GM18502 (cell line): Measurements from ENCODE around the gene OSGEPL1.
"Not testable (repeated sequence)": the region's sequence is repeated elsewhere in the genome, so short reads cannot be mapped to it uniquely, and the experiment has no call there.

Experiments used
- ATAC-seq: cut with Tn5 transposase; IDR thresholded peaks from one replicate; pipeline ENCODE4 v1.9.1; 2021; ENCODE audit warnings: mild to moderate bottlenecking; ENCODE audit not compliant: unreplicated experiment, poor library complexity

The OSGEPL1 gene

DNA sequence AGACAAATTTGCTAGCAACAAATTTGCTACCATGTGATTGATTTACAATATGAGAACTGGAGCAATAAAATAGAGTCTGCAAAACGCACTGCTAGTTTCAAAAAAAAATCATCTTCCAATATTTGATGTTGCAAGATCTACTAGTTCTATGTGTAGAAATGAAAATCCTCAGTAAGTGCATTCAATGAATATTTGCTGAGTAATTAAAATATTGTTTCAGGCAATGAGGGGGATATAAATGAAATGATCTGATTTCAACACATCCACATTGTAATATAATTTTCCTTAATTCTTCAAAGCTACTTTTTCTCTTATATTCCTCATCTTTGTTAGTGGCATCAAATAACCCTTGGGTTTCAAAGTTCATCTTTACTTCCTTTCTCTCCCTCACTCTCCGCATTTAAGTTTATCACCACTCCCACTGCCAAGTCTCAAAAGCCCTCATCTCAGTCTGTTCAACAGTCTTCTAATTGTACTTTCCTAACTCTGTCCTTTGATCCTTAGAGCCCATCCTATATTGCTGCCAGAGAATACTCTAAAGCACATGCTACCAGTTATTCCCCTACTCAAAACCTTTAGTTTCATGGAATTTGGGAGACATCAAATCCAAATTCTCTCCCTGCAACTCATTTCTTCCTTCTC, 6.2 kb downstream of the OSGEPL1 start:
- ATAC-seq, result no peak

DNA sequence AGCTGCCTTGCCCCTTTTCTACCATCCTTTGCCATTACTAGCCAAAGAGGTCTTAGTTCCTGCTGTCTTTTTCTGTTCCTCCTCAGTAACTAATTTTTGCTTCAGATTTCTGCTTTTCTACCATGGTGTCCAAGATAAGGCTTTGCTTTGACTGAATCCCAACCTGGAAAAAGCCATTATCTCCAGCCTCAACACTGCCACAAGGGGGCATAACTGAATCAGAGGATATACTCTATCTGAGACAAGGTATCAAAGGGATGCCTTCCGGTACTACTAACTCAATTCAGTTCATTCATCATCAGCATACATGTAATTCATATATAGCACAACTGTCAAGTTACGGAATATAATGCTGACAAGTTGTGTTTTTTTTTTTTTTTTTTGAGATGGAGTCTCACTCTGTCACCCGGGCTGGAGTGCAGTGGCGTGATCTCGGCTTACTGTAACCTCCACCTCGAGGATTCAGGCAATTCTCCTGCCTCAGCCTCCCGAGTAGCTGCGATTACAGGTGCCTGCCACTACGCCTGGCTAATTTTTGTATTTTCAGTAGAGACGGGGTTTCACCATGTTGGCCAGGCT, 11.4 kb downstream of the OSGEPL1 start:
- peak; percentile 76 for ATAC-seq

- no peak for ATAC-seq
Observed at GRCh38 chr2:189729430-189729829, 33.2 kb downstream of the OSGEPL1 start.

DNA sequence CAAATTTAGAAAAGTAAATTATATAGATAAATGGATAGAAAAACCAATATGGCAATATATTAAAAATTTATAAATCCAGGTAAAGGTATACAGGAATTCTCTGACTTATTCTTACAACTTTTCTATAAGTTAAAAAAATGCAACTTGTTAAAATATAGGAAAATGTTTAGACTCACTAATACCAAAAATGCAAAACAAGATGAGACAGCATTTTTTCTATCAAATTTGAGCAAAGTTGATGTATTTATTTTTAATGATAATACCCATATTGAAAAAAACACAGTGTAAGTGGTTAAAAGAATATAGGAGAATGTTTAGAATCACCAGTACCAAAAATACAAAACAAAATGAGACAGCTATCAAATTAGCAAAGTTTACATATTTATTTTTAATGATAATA, 35.7 kb downstream of the OSGEPL1 start:
- ATAC-seq, result no peak

DNA sequence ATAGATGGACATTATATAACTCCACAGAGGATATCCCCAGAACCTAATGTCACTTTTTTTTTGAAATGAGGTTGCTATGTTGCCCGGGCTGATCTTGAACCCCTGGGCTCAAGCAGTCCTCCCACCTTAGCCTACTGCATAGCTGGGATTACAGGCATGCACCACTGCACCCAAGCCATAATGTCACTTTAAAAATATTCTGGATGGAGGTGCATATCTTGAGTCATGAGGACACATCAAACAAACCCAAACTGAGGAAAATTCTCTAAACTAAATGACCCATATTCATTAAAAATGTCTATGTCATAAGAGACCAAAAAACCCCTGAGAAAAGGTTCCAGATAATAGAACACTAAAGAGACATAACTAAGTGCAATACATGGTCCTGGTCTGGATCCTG, 36.3 kb downstream of the OSGEPL1 start:
- no peak for ATAC-seq

GRCh38 chr2:189723192-189723591, 39.4 kb downstream of the OSGEPL1 start:
- ATAC-seq, result no peak

- no peak for ATAC-seq
Observed at GRCh38 chr2:189719571-189719970, 43.0 kb downstream of the OSGEPL1 start.

DNA sequence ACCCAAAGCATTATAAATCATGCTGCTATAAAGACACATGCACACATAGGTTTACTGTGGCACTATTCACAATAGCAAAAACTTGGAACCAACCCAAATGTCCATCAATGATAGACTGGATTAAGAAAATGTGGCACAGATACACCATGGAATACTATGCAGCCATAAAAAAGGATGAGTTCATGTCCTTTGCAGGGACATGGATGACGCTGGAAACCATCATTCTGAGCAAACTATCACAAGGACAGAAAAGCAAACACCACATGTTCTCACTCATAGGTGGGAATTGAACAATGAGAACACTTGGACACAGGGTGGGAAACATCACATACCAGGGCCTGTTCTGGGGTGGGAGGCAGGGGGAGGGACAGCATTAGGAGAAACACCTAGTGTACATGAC, 45.0 kb downstream of the OSGEPL1 start:
- ATAC-seq, result not testable (repeated sequence)

DNA sequence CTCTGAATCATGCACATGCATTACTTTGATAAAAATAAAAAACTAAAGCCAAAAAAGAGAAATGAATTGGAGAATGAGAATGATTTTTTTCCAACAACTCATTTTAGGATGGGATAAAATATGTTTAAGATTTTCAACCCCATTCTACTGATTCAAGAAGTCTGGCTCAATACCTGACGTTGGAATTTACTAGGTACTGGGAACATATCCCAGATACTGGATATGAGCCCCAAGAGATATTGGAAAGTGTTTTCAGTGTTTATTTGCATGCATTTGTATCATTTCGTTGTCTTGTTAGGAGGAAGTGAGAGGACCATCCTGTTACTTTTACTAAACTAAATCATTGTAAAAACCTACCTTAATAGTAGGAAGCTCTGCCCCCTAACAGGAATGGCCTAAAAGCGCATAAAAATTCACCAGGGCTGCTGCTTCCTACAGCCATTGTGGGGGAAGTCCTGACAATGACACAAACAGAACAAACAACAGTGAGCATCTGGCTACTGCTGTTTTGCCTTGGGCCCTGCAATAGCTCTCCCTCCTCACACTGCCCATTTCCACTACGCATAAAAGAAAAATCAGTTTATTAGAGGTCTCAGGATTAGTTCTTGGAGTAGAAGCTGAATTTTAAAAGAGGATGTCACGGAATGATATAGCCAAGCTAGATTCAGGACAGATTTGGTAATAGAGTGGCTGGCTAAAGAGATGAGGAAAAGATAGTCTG, 52.9 kb downstream of the OSGEPL1 start:
- no peak for ATAC-seq

DNA sequence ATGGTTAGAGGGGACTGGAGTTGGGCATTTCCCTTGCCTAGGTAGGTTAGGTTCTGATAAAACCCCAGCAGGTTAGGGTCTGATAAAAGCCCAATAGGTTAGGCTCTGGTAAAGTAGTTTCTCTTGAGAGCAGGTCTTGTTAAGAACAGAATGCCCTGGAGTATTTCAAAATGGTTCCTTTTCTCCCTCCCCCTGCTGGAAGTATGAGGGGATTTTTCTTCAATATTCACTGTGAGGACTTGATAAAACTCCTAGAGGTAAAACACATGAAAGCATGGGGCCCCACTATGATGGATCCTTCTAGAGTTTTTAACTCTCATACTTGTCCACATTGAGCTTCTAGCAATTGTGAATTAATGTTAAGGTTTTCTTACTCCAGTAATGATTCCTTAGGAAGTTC, 60.5 kb downstream of the OSGEPL1 start:
- no peak for ATAC-seq

GRCh38 chr2:189700681-189701080, 61.9 kb downstream of the OSGEPL1 start:
- no peak for ATAC-seq

DNA sequence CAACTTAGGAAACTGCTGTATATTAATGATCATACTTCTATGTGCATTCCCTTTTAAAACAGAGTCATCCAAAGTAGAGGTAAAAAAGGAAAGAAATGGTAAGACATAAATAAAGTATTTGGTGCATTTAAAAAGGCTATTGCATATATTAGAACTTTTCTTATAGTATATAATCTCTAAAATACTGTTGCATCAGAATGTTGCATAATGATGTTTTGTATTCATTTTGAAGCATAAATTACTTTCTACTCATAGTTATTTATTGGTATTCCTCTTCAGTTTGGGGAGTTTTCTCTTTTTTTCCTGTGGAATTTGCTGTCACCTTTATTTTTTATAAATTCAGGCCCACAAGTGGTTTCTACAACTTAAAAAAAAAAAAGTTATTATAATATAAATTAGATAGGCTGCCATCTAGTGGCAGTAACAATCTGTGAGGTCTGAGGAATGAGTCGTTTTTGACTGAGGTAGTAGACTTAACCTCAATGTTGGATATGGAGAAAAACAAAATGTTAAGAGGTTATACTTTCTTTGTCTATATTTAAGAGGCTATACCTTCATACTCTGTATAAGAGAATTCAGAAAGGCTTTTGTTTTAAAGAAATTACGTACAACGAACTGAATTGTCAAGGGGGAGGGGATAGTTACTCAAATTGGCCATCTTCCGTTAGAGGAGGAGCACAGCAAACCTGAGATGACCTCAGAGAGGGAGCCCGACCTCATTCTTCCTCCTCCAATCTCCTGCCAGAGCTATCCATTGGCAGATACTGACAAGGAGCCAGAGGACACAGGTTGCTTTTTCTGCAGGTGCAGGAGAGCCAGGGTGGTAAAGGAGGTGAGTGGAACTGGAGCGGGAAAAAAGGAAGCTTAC, 64.3 kb downstream of the OSGEPL1 start:
- ATAC-seq, result peak; percentile 74
